Measurements from ENCODE around the gene HYAL3. TPM values are rescaled to one million over a fixed set of nuclear protein-coding genes. Genes with fewer than 3 reads are reported as not detected.

HYAL3 gene
- total and polyA plus RNA-seq, 10 donors = 0.73 to 3.8 (median 2.5) TPM

DNA sequence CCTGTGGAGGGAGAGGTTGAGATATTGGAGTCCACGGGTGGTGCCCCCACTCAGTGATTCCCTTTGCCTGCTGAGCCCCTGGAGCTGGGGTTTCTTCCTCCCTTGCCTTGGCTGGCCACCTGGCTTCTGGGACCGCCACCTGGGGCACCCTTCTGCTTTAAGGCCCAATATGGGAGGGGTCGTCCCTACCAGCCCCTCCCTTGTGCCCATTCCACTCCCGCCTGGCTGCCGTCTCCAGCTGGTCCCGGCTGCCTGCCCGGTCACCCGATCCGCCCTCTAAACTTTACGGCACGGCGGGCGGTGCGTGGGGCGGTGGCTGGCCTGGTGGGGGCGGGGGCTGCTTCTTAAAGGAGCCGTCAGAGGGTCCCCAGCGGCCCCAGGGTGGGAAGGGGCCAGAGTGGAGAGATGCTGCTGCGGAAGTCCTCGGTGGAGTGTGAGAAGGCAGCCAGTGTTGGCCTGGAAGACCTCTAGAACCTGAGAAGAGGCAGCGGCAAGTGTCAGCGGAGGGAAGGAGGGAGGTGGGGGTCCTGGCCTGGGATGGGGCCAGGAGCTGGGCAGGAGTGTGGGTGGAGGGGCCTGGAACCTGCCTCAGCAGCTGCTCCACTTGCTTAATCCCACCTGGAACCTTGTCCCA, 31.8 kb downstream of the HYAL3 start:
- intact Hi-C loops (cut with DNase I; ENCODE audit: low total_unique reads) = no loop called here
- peaks cover 0 to 72% (median 31%) of the 10 kb centered on the region in 6 donors for H3K4me1 ChIP-seq
- WGBS, 5 donors = 16 to 32% (median 17%) methylated on average over 16 to 22 of the region's 22 CpGs
- H3K4me3 ChIP-seq = peak overlapping the region in 6 of 8 donors; percentile 4 to 50 (median 16)
- peak overlapping the region in 7 of 8 donors; percentile 58 to 84 (median 74) for H3K27ac ChIP-seq
- H3K27me3 ChIP-seq (replicated peaks in 1 of 7) = peaks cover 0 to 24% (median 0%) of the 10 kb centered on the region in 7 donors
- H3K36me3 ChIP-seq = no peaks in the 10 kb centered on the region
- TF ChIP-seq POLR2A (IDR thresholded peaks at IDR 0.05) = no peak
- TF ChIP-seq CTCF (IDR thresholded peaks at IDR 0.05 in 8 of 11, conservative IDR thresholded peaks at IDR 0.05 in 3 of 11) = no peak
- peak in 2 of 3 donors; percentile 74 to 78 for TF ChIP-seq POLR2AphosphoS5 (IDR thresholded peaks at IDR 0.05)
- H3K9me3 ChIP-seq = no peaks in the 10 kb centered on the region
- DNase-seq = no peak

DNA sequence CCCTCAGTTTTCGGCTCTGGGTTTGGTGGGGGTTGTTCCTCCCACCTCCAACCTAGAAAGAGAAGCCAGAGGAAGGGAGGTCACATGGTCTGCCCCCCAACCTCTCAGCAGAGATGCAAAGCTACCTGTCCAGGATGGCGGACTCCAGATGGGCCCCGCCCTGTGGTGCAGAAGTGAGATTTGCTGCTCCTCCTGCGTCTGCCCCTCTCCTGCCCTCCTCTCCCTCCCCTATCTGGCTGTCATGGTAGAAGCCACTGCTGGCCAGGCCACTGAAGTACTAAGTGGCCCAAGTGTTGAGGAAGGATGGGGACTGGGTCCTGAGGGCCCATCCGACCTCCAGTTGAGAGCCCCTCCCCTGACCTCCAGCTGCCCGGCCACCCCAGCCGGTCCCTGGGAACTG, 32.4 kb downstream of the HYAL3 start:
- Histone ChIP-seq H3K27ac (peak overlapping the region in 7 of 8 donors; percentile 58 to 84 (median 74)), H3K9me3 (no peaks in the 10 kb centered on the region), H3K4me3 (peak overlapping the region in 6 of 8 donors; percentile 4 to 50 (median 16)), H3K27me3 (replicated peaks in 1 of 7) (peaks cover 0 to 24% (median 0%) of the 10 kb centered on the region in 7 donors), H3K36me3 (no peaks in the 10 kb centered on the region), H3K4me1 (peaks cover 0 to 66% (median 28%) of the 10 kb centered on the region in 6 donors)
- DNase-seq = no peak
- intact Hi-C loops (cut with DNase I; ENCODE audit: low total_unique reads) = no loop called here
- TF ChIP-seq CTCF (IDR thresholded peaks at IDR 0.05 in 8 of 11, conservative IDR thresholded peaks at IDR 0.05 in 3 of 11) = no peak
- TF ChIP-seq POLR2A (IDR thresholded peaks at IDR 0.05) = no peak
- TF ChIP-seq POLR2AphosphoS5 (IDR thresholded peaks at IDR 0.05) = no peak
- WGBS, 5 donors = 51 to 72% (median 63%) methylated on average over 2 to 7 of the region's 7 CpGs

DNA sequence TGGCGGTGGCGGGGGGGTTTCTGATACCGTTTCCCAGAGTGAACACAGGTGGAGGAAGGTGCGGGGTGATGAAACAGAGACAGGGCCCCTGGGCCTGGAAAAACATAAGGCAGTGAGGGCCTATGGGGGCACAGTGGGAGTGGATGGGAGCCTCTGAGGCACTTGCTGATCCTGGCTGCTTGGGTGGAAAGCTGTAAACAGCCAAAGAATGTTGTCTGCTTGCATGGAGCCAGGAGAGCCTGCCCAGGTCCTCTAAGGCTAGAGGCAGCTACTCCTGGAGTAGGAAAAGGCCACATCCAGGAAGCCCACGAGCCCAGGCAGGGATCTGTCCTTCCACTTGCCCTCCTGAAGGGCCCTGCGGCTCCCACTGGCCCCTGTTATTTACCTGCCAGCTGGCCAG, 33.2 kb downstream of the HYAL3 start:
- H3K27ac ChIP-seq = peak overlapping the region in 5 of 8 donors; percentile 41 to 84 (median 75)
- 79 to 85% (median 81%) methylated on average over 6 of the region's 6 CpGs for WGBS, 5 donors
- H3K4me1 ChIP-seq = peaks cover under 1 to 65% (median 29%) of the 10 kb centered on the region in 6 donors
- intact Hi-C loops (cut with DNase I; ENCODE audit: low total_unique reads) = no loop called here
- H3K9me3 ChIP-seq = no peaks in the 10 kb centered on the region
- H3K36me3 ChIP-seq = no peaks in the 10 kb centered on the region
- peaks cover 0 to 24% (median 0%) of the 10 kb centered on the region in 7 donors for H3K27me3 ChIP-seq (replicated peaks in 1 of 7)
- TF ChIP-seq POLR2A (IDR thresholded peaks at IDR 0.05) (no peak), CTCF (IDR thresholded peaks at IDR 0.05 in 8 of 11, conservative IDR thresholded peaks at IDR 0.05 in 3 of 11) (no peak), POLR2AphosphoS5 (IDR thresholded peaks at IDR 0.05) (no peak)
- no peak for DNase-seq
- H3K4me3 ChIP-seq = no peak overlapping the region

DNA sequence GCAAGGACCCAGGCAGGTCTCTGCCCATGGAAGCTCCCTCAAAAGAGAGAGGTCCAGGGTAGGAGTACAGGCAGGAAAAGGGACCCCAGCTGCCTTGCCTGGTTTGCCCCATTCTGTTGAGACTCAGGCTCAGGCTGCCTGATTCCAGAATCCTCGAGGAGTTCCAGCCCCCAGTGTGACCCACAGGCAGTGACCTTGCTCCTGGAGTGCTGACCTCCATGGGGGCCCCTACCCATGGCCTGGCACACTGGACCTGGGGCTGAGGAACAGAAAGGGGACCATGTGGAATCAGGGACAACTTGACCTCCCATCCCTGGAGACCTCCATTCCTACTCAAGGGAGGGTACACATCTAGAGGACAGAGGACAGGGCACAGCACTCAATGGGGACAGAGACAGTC, 33.6 kb downstream of the HYAL3 start:
- WGBS, 5 donors = 33 to 79% (median 52%) methylated on average over 1 of the region's 1 CpG
- Histone ChIP-seq H3K4me1 (peaks cover 5 to 70% (median 32%) of the 10 kb centered on the region in 6 donors), H3K36me3 (no peaks in the 10 kb centered on the region), H3K9me3 (no peaks in the 10 kb centered on the region), H3K27ac (peak overlapping the region in 7 of 8 donors; percentile 2 to 84 (median 74)), H3K27me3 (replicated peaks in 1 of 7) (peaks cover 0 to 24% (median 0%) of the 10 kb centered on the region in 7 donors), H3K4me3 (no peak overlapping the region)
- intact Hi-C loops (cut with DNase I; ENCODE audit: low total_unique reads) = no loop called here
- no peak for DNase-seq
- TF ChIP-seq POLR2A (IDR thresholded peaks at IDR 0.05) (no peak), CTCF (IDR thresholded peaks at IDR 0.05 in 8 of 11, conservative IDR thresholded peaks at IDR 0.05 in 3 of 11) (no peak), POLR2AphosphoS5 (IDR thresholded peaks at IDR 0.05) (no peak)
